A549 treated with CORT108297 at 1 μM for 4 hours (cell line): Measurements from ENCODE around the gene SCOC. TPM values are rescaled to one million over a fixed set of nuclear protein-coding genes. Genes with fewer than 3 reads are reported as not detected.

Source experiments
- total RNA-seq: library from RNA; stranded (reverse); fragments of 200-300 nt; extraction: Qiagen RNA extraction; gene quantifications from 5 replicates; pipeline ENCODE4 v1.2.3, GENCODE V29; 2022

The SCOC gene
- 26.3 to 35.1 TPM (median 33.0 TPM) in 5 replicates for total RNA-seq

GRCh38 chr4:140373328-140374129, at the start of gene SCOC:
Gene SCOC, plus strand, starts transcription at chr4:140373646. Its CDS starts 5,525 bp downstream, at chr4:140379171.

GRCh38 chr4:140427106-140427918, 53.9 kb downstream of the SCOC start, which contains the start of gene CLGN:
Gene CLGN, minus strand, starts transcription at chr4:140427648. Its CDS starts 14,570 bp downstream, at chr4:140413078.

Other genes starting within 250 kb of the SCOC start
- 10.1 to 14.1 TPM (median 12.5 TPM) in 5 replicates for gene MAML3, start 219.5 kb upstream of the SCOC start, total RNA-seq
- gene CLGN, start 54.0 kb downstream of the SCOC start, total RNA-seq = 4.2 to 7.4 TPM (median 5.2 TPM) in 5 replicates
- gene MGAT4D, start 124.6 kb downstream of the SCOC start, total RNA-seq = not detected in 5 replicates
- gene ELMOD2, start 150.5 kb downstream of the SCOC start, total RNA-seq = 8.1 to 11.2 TPM (median 9.7 TPM) in 5 replicates
- 0.07 TPM in 1 of 5 replicates, not detected in the others for gene UCP1, start 195.3 kb downstream of the SCOC start, total RNA-seq